ENCODE measurements around the gene GRIK4. TPM values are rescaled to one million over a fixed set of nuclear protein-coding genes. Genes with fewer than 3 reads are reported as not detected.

GRIK4 gene
- total RNA-seq, 1 donor from 2014 or later: 4.5 TPM

GRCh38 chr11:120704256-120704750 is 192.8 kb downstream of the GRIK4 start:
- Mint-ChIP-seq H3K36me3 (ENCODE audit: low read depth, unreplicated experiment) (peaks cover 6% of the 10 kb centered on the region), H3K9me3 (ENCODE audit: unreplicated experiment) (peaks cover 4% of the 10 kb centered on the region), H3K27ac (ENCODE audit: unreplicated experiment) (no peak overlapping the region), H3K4me1 (ENCODE audit: unreplicated experiment) (peaks cover 8% of the 10 kb centered on the region), H3K27me3 (ENCODE audit: unreplicated experiment) (peaks cover 10% of the 10 kb centered on the region), H3K4me3 (ENCODE audit: unreplicated experiment) (no peak overlapping the region)
- no peak for DNase-seq (ENCODE audit: low spot score)
- TF ChIP-seq CTCF (IDR thresholded peaks at IDR 0.05; ENCODE audit: unreplicated experiment): no peak

- no peak for TF ChIP-seq CTCF (IDR thresholded peaks at IDR 0.05; ENCODE audit: unreplicated experiment)
- Mint-ChIP-seq H3K36me3 (ENCODE audit: low read depth, unreplicated experiment) (peaks cover 6% of the 10 kb centered on the region), H3K9me3 (ENCODE audit: unreplicated experiment) (peaks cover 4% of the 10 kb centered on the region), H3K27ac (ENCODE audit: unreplicated experiment) (no peak overlapping the region), H3K4me1 (ENCODE audit: unreplicated experiment) (peaks cover 8% of the 10 kb centered on the region), H3K27me3 (ENCODE audit: unreplicated experiment) (peaks cover 14% of the 10 kb centered on the region), H3K4me3 (ENCODE audit: unreplicated experiment) (no peak overlapping the region)
- no peak for DNase-seq (ENCODE audit: low spot score)
Measured at GRCh38 chr11:120706257-120706656, 194.7 kb downstream of the GRIK4 start.

- Mint-ChIP-seq H3K9me3 (ENCODE audit: unreplicated experiment) (peaks cover 4% of the 10 kb centered on the region), H3K4me1 (ENCODE audit: unreplicated experiment) (peaks cover 8% of the 10 kb centered on the region), H3K27ac (ENCODE audit: unreplicated experiment) (no peak overlapping the region), H3K27me3 (ENCODE audit: unreplicated experiment) (peaks cover 12% of the 10 kb centered on the region), H3K36me3 (ENCODE audit: low read depth, unreplicated experiment) (peaks cover 6% of the 10 kb centered on the region), H3K4me3 (ENCODE audit: unreplicated experiment) (no peak overlapping the region)
- TF ChIP-seq CTCF (IDR thresholded peaks at IDR 0.05; ENCODE audit: unreplicated experiment): no peak
- DNase-seq (ENCODE audit: low spot score): no peak
Measured at GRCh38 chr11:120707098-120707497, 195.6 kb downstream of the GRIK4 start.

- Mint-ChIP-seq H3K27me3 (ENCODE audit: unreplicated experiment) (peaks cover 10% of the 10 kb centered on the region), H3K36me3 (ENCODE audit: low read depth, unreplicated experiment) (peaks cover 6% of the 10 kb centered on the region), H3K4me3 (ENCODE audit: unreplicated experiment) (no peak overlapping the region), H3K4me1 (ENCODE audit: unreplicated experiment) (peaks cover 3% of the 10 kb centered on the region), H3K9me3 (ENCODE audit: unreplicated experiment) (peaks cover 4% of the 10 kb centered on the region), H3K27ac (ENCODE audit: unreplicated experiment) (no peak overlapping the region)
- TF ChIP-seq CTCF (IDR thresholded peaks at IDR 0.05; ENCODE audit: unreplicated experiment): no peak
- DNase-seq (ENCODE audit: low spot score): no peak
Measured at GRCh38 chr11:120707663-120708062, 196.1 kb downstream of the GRIK4 start.

GRCh38 chr11:120708511-120709183 is 197.1 kb downstream of the GRIK4 start:
- H3K27ac Mint-ChIP-seq (ENCODE audit: unreplicated experiment): no peak overlapping the region
- TF ChIP-seq CTCF (IDR thresholded peaks at IDR 0.05; ENCODE audit: unreplicated experiment): no peak
- H3K4me1 Mint-ChIP-seq (ENCODE audit: unreplicated experiment): no peaks in the 10 kb centered on the region
- DNase-seq (ENCODE audit: low spot score): no peak
- H3K9me3 Mint-ChIP-seq (ENCODE audit: unreplicated experiment): peaks cover 4% of the 10 kb centered on the region
- no peak overlapping the region for H3K4me3 Mint-ChIP-seq (ENCODE audit: unreplicated experiment)
- peaks cover 6% of the 10 kb centered on the region for H3K36me3 Mint-ChIP-seq (ENCODE audit: low read depth, unreplicated experiment)
- peaks cover 8% of the 10 kb centered on the region for H3K27me3 Mint-ChIP-seq (ENCODE audit: unreplicated experiment)
